ENCODE measurements around the gene PSTK.

Gene PSTK

DNA sequence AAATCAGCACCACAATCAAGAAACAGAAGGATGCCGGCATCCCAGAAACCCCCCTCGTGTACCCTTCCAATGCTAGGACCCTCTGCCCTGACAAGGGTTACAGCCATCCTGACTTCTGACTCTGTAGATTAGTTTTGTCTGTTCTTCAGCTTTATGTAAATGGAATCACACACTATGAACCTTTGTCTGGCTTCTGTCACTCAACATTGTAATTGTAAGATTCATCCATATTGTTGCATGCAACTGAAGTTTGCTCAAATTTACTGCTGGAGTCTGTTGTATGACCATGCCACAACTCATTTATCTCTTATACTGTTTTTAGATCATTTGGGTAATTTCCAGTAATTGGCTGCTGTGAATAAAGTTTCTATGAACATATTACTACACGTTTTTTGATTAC lies 20.0 kb downstream of the PSTK start:
- Mint-ChIP-seq H3K36me3 (ENCODE audit: low read depth) (peaks cover 8% of the 10 kb centered on the region), H3K27ac (no peak overlapping the region), H3K9me3 (no peaks in the 10 kb centered on the region), H3K27me3 (ENCODE audit: low read depth) (no peaks in the 10 kb centered on the region), H3K4me3 (no peak overlapping the region), H3K4me1 (ENCODE audit: low read depth) (peaks cover 9% of the 10 kb centered on the region)
- no peak for DNase-seq (ENCODE audit: low spot score)

GRCh38 chr10:123001370-123001769 lies 21.2 kb downstream of the PSTK start:
- Mint-ChIP-seq H3K4me3 (no peak overlapping the region), H3K36me3 (ENCODE audit: low read depth) (peaks cover 6% of the 10 kb centered on the region), H3K4me1 (ENCODE audit: low read depth) (peaks cover 16% of the 10 kb centered on the region), H3K27me3 (ENCODE audit: low read depth) (no peaks in the 10 kb centered on the region), H3K27ac (no peak overlapping the region), H3K9me3 (no peaks in the 10 kb centered on the region)
- DNase-seq (ENCODE audit: low spot score) = no peak

- Mint-ChIP-seq H3K4me1 (ENCODE audit: low read depth) (peaks cover 22% of the 10 kb centered on the region), H3K27me3 (ENCODE audit: low read depth) (no peaks in the 10 kb centered on the region), H3K36me3 (ENCODE audit: low read depth) (peaks cover 6% of the 10 kb centered on the region), H3K9me3 (no peaks in the 10 kb centered on the region), H3K4me3 (no peak overlapping the region), H3K27ac (no peak overlapping the region)
- DNase-seq (ENCODE audit: low spot score) = no peak
These were observed 24.1 kb downstream of the PSTK start for GRCh38 chr10:123004298-123004697.

- no peaks in the 10 kb centered on the region for H3K9me3 Mint-ChIP-seq
- peak overlapping the region; percentile 98 for H3K27ac Mint-ChIP-seq
- peaks cover 8% of the 10 kb centered on the region for H3K36me3 Mint-ChIP-seq (ENCODE audit: low read depth)
- peak; percentile 40 for DNase-seq (ENCODE audit: low spot score)
- peaks cover 27% of the 10 kb centered on the region for H3K4me1 Mint-ChIP-seq (ENCODE audit: low read depth)
- H3K27me3 Mint-ChIP-seq (ENCODE audit: low read depth) = no peaks in the 10 kb centered on the region
- H3K4me3 Mint-ChIP-seq = peak overlapping the region; percentile 97
These were observed 27.6 kb downstream of the PSTK start for GRCh38 chr10:123007558-123008354.

- H3K4me3 Mint-ChIP-seq = peak within 1 kb of the TSS; percentile 97
- H3K4me1 Mint-ChIP-seq (ENCODE audit: low read depth) = peaks cover 27% of the 10 kb centered on the region
These were observed 28.3 kb downstream of the PSTK start, which contains the start of the genes ACADSB and IKZF5 for GRCh38 chr10:123008355-123009104. TSS of gene ACADSB (plus strand) at chr10:123009006. CDS start at chr10:123009030, 24 bp downstream. TSS of gene IKZF5 (minus strand) at chr10:123008795. CDS start at chr10:122998625, 10,170 bp downstream.

GRCh38 chr10:123009105-123009820 lies 29.1 kb downstream of the PSTK start:
- H3K9me3 Mint-ChIP-seq = no peaks in the 10 kb centered on the region
- H3K36me3 Mint-ChIP-seq (ENCODE audit: low read depth) = peaks cover 9% of the 10 kb centered on the region
- H3K27me3 Mint-ChIP-seq (ENCODE audit: low read depth) = no peaks in the 10 kb centered on the region
- DNase-seq (ENCODE audit: low spot score) = peak; percentile 15
- peak overlapping the region; percentile 97 for H3K4me3 Mint-ChIP-seq
- peaks cover 27% of the 10 kb centered on the region for H3K4me1 Mint-ChIP-seq (ENCODE audit: low read depth)
- peak overlapping the region; percentile 98 for H3K27ac Mint-ChIP-seq

More at GRCh38 chr10:123008355-123009104, 28.3 kb downstream of the PSTK start, which contains the start of the genes ACADSB and IKZF5:
- H3K27me3 Mint-ChIP-seq (ENCODE audit: low read depth) = no peaks in the 10 kb centered on the region
- DNase-seq (ENCODE audit: low spot score) = peak; percentile 93
- H3K36me3 Mint-ChIP-seq (ENCODE audit: low read depth) = peaks cover 8% of the 10 kb centered on the region
- no peaks in the 10 kb centered on the region for H3K9me3 Mint-ChIP-seq
- H3K27ac Mint-ChIP-seq = peak within 1 kb of the TSS; percentile 98

DNA sequence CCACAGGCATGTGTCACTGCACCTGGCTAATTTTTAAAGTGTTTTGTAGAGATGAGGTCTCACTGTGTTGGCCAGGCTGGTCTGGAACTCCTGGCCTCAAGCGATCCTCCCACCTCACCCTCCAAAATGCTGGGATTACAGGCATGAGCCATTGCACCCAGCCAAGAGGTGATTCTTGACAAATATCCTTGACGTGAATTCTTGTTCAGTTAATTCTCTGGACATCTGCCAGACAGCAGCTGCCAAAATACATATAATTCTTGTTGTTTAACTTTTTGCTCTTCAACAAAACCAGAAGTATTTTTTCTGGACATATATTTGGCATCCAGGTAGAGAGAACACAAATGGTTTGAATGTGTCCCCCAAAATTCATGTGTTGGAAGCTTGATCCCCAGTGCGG lies 31.8 kb downstream of the PSTK start:
- H3K4me1 Mint-ChIP-seq (ENCODE audit: low read depth) = peaks cover 17% of the 10 kb centered on the region
- no peak overlapping the region for H3K4me3 Mint-ChIP-seq
- peaks cover 9% of the 10 kb centered on the region for H3K36me3 Mint-ChIP-seq (ENCODE audit: low read depth)
- H3K27me3 Mint-ChIP-seq (ENCODE audit: low read depth) = no peaks in the 10 kb centered on the region
- H3K9me3 Mint-ChIP-seq = no peaks in the 10 kb centered on the region
- H3K27ac Mint-ChIP-seq = no peak overlapping the region
- DNase-seq (ENCODE audit: low spot score) = no peak

DNA sequence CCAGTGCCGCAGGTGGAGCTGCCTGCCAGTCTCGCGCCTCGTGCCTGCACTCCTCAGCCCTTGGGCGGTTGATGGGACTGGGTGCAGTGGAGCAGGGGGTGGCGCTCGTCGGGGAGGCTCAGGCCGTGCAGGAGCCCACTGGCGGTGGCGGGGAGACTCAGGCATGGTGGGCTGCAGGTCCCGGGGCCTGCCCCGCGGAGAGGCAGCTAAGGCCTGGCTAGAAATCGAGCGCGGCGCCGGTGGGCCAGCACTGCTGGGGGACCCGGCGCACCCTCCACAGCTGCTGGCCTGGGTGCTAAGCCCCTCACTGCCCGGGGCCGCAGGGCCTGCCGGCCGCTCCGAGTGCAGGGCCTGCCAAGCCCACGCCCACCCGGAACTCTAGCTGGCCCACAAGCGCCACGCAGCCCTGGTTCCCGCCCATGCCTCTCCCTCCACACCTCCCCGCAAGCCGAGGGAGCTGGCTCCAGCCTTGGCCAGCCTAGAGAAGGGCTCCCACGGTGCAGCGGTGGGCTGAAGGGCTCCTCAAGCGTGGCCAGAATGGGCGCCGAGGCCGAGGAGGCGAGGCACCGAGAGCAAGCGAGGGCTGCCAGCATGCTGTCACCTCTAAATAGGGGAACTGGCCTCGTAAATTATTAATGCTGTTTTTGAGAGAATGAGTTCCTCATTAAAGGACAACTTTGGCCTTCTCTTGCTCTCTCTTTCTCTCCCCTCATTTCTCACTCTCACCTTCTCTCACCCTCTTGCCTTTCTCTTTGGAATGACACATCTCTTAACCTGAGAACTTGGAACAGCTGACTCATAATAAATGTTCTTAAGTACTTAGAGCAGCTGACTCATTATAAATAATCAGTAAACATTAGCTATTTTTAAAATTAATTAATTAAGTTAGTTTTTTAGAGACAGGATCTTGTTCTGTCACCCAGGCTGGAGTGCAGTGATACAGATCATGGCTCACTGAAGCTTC lies 33.5 kb downstream of the PSTK start:
- DNase-seq (ENCODE audit: low spot score) = no peak
- no peak overlapping the region for H3K27ac Mint-ChIP-seq
- no peaks in the 10 kb centered on the region for H3K27me3 Mint-ChIP-seq (ENCODE audit: low read depth)
- H3K4me1 Mint-ChIP-seq (ENCODE audit: low read depth) = peaks cover 10% of the 10 kb centered on the region
- no peaks in the 10 kb centered on the region for H3K9me3 Mint-ChIP-seq
- H3K36me3 Mint-ChIP-seq (ENCODE audit: low read depth) = peaks cover 8% of the 10 kb centered on the region
- no peak overlapping the region for H3K4me3 Mint-ChIP-seq

GRCh38 chr10:123014772-123015171 lies 34.6 kb downstream of the PSTK start:
- H3K9me3 Mint-ChIP-seq = no peaks in the 10 kb centered on the region
- H3K36me3 Mint-ChIP-seq (ENCODE audit: low read depth) = peaks cover 8% of the 10 kb centered on the region
- H3K27me3 Mint-ChIP-seq (ENCODE audit: low read depth) = no peaks in the 10 kb centered on the region
- no peak overlapping the region for H3K4me3 Mint-ChIP-seq
- peaks cover 9% of the 10 kb centered on the region for H3K4me1 Mint-ChIP-seq (ENCODE audit: low read depth)
- no peak overlapping the region for H3K27ac Mint-ChIP-seq
- no peak for DNase-seq (ENCODE audit: low spot score)

DNA sequence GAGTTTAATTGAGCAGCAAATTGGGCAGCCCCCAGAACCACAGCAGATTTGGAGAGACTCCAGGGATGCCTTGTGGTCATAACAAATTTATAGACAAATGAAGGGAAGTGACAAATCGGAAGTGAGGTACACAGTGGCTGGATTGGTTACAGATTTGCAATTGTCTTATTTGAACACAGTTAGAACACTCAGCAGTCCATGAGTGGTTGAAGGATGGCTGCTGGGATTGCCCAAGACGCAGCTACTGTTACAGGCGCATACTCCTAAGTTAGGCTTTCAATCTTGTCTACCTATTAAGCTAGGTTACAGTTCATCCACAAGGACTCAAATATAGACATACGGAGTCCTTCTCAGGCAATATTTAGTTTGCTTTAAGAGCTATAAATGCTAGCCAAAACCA lies 36.0 kb downstream of the PSTK start:
- H3K9me3 Mint-ChIP-seq = no peaks in the 10 kb centered on the region

GRCh38 chr10:123017421-123018165 lies 37.4 kb downstream of the PSTK start:
- no peaks in the 10 kb centered on the region for H3K9me3 Mint-ChIP-seq

More for the DNA sequence above, 36.0 kb downstream of the PSTK start:
- Mint-ChIP-seq H3K27ac (no peak overlapping the region), H3K4me1 (ENCODE audit: low read depth) (no peaks in the 10 kb centered on the region), H3K27me3 (ENCODE audit: low read depth) (no peaks in the 10 kb centered on the region), H3K36me3 (ENCODE audit: low read depth) (peaks cover 8% of the 10 kb centered on the region), H3K4me3 (no peak overlapping the region)
- DNase-seq (ENCODE audit: low spot score) = no peak

DNA sequence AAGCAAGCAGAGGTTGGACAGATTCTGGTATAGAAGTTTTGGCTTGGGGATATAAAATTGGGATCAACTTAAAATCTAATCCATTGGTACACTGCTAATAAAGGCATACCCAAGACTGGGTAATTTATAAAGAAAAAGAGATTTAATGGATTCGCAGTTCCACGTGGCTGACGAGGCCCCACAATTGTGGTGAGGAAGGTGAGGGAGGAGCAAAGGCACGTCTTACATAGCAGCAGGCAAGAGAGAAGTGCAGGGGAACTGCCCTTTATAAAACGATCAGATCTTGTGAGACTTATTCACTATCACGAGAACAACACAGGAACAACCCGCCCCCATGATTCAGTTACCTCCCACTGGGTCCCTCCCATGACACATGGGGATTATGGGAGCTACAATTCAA lies 38.3 kb downstream of the PSTK start:
- no peaks in the 10 kb centered on the region for H3K27me3 Mint-ChIP-seq (ENCODE audit: low read depth)
- H3K4me3 Mint-ChIP-seq = no peak overlapping the region
- DNase-seq (ENCODE audit: low spot score) = no peak
- peaks cover 5% of the 10 kb centered on the region for H3K4me1 Mint-ChIP-seq (ENCODE audit: low read depth)
- no peak overlapping the region for H3K27ac Mint-ChIP-seq
- peaks cover 3% of the 10 kb centered on the region for H3K36me3 Mint-ChIP-seq (ENCODE audit: low read depth)
- H3K9me3 Mint-ChIP-seq = no peaks in the 10 kb centered on the region

More at GRCh38 chr10:123017421-123018165, 37.4 kb downstream of the PSTK start:
- Mint-ChIP-seq H3K4me1 (ENCODE audit: low read depth) (peaks cover 5% of the 10 kb centered on the region), H3K27ac (no peak overlapping the region), H3K27me3 (ENCODE audit: low read depth) (no peaks in the 10 kb centered on the region), H3K36me3 (ENCODE audit: low read depth) (peaks cover 3% of the 10 kb centered on the region), H3K4me3 (no peak overlapping the region)
- DNase-seq (ENCODE audit: low spot score) = no peak

All from T-helper 2 cell treated with Interferon-gamma antibody and Interleukin-4, amounts not matched to agents 5 μg/mL and 100 μg/mL, for 36 hours (primary cell).